HG02981 (cell line): ENCODE measurements around the gene MIF.

ENCODE experiments used
- ATAC-seq: cut with Tn5 transposase; IDR thresholded peaks from one replicate; pipeline ENCODE4 v1.9.1; 2021; ENCODE audit warnings: mild to moderate bottlenecking, moderate library complexity; ENCODE audit not compliant: unreplicated experiment

The MIF gene

GRCh38 chr22:23875801-23876200 is 18.4 kb upstream of the MIF start:
- ATAC-seq, result no peak

- ATAC-seq, result no peak
These were observed 16.6 kb upstream of the MIF start for GRCh38 chr22:23877566-23877965.

GRCh38 chr22:23878219-23878618 is 16.0 kb upstream of the MIF start:
- no peak for ATAC-seq

- ATAC-seq, result no peak
These were observed 11.8 kb upstream of the MIF start for GRCh38 chr22:23882370-23882769.

GRCh38 chr22:23883658-23884057 is 10.5 kb upstream of the MIF start:
- no peak for ATAC-seq

- no peak for ATAC-seq
These were observed 10.0 kb upstream of the MIF start for GRCh38 chr22:23884140-23884539.

GRCh38 chr22:23888615-23889401 is 5.4 kb upstream of the MIF start:
- no peak for ATAC-seq

GRCh38 chr22:23889620-23890019 is 4.6 kb upstream of the MIF start:
- ATAC-seq, result no peak

- ATAC-seq, result no peak
These were observed 2.5 kb upstream of the MIF start for GRCh38 chr22:23891726-23892125.

GRCh38 chr22:23892130-23892529 is 2.1 kb upstream of the MIF start:
- no peak for ATAC-seq

- ATAC-seq, result no peak
These were observed 1.5 kb upstream of the MIF start for GRCh38 chr22:23892706-23893105.

- no peak for ATAC-seq
These were observed 850 bp upstream of the MIF start for GRCh38 chr22:23893121-23893944.

- ATAC-seq, result peak; percentile 14
These were observed 771 bp downstream of the MIF start for GRCh38 chr22:23894710-23895598.

GRCh38 chr22:23895599-23896144 is 1.5 kb downstream of the MIF start:
- ATAC-seq, result no peak

- ATAC-seq, result no peak
These were observed 2.0 kb downstream of the MIF start for GRCh38 chr22:23896166-23896522.

GRCh38 chr22:23896523-23897186 is 2.5 kb downstream of the MIF start:
- no peak for ATAC-seq

- no peak for ATAC-seq
These were observed 3.1 kb downstream of the MIF start for GRCh38 chr22:23897320-23897719.

- no peak for ATAC-seq
These were observed 4.1 kb downstream of the MIF start for GRCh38 chr22:23898006-23898974.

- no peak for ATAC-seq
These were observed 5.0 kb downstream of the MIF start for GRCh38 chr22:23899042-23899745.
